Measurements from ENCODE around the gene OR52E5.

Gene OR52E5

DNA sequence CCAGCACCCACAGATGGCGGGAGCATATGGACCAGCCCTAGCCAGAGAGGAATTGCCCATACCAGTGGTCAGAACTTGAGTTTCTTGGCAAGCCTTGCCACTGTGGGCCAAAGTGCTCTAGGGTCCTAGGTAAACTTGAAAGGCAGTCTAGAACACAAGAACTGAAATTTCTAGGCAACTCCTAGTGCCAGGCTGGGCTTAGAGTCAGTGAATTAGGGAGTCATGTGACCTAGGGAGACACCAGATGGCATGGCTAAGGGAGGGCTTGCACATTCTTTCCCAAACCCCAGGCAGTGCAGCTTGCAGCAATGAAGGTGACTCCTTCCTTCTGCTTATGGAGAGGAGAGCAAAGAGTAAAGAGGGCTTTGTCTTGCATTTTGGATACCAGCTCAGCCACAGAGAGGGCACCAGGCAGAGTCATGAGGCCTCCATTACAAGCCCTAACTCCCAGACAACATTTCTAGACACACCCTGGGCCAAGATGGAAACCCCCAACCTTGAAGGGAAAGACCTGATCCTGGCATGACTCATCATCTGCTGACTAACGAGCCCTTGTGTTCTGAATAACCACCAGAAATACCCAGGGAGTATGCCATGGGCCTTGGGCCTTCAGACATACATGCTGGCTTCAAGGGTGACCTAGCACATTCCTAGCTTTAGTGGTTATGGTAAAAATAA lies 29.9 kb downstream of the OR52E5 start:
- Histone ChIP-seq H3K27me3 (ENCODE audit: insufficient read depth, poor library complexity, severe bottlenecking) (no peaks in the 10 kb centered on the region), H3K27ac (replicated peaks) (no peak overlapping the region), H3K4me3 (replicated peaks; ENCODE audit: insufficient read depth, low read length) (no peak overlapping the region)
- no peak for DNase-seq (ENCODE audit: low read depth in 1 of 2, low spot score in 1 of 2)
- TF ChIP-seq GABPA (IDR thresholded peaks at IDR 0.05; ENCODE audit: low read depth) (no peak), POLR2AphosphoS5 (IDR thresholded peaks at IDR 0.05; ENCODE audit: low read depth) (no peak), SPI1 (IDR thresholded peaks at IDR 0.05; ENCODE audit: borderline replicate concordance, low read depth) (no peak)
- TF ChIP-seq, protein P1, sequence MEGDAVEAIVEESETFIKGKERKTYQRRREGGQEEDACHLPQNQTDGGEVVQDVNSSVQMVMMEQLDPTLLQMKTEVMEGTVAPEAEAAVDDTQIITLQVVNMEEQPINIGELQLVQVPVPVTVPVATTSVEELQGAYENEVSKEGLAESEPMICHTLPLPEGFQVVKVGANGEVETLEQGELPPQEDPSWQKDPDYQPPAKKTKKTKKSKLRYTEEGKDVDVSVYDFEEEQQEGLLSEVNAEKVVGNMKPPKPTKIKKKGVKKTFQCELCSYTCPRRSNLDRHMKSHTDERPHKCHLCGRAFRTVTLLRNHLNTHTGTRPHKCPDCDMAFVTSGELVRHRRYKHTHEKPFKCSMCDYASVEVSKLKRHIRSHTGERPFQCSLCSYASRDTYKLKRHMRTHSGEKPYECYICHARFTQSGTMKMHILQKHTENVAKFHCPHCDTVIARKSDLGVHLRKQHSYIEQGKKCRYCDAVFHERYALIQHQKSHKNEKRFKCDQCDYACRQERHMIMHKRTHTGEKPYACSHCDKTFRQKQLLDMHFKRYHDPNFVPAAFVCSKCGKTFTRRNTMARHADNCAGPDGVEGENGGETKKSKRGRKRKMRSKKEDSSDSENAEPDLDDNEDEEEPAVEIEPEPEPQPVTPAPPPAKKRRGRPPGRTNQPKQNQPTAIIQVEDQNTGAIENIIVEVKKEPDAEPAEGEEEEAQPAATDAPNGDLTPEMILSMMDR (IDR thresholded peaks at IDR 0.05; ENCODE audit: insufficient read depth, low read length): no peak
- TF ChIP-seq, protein P2, sequence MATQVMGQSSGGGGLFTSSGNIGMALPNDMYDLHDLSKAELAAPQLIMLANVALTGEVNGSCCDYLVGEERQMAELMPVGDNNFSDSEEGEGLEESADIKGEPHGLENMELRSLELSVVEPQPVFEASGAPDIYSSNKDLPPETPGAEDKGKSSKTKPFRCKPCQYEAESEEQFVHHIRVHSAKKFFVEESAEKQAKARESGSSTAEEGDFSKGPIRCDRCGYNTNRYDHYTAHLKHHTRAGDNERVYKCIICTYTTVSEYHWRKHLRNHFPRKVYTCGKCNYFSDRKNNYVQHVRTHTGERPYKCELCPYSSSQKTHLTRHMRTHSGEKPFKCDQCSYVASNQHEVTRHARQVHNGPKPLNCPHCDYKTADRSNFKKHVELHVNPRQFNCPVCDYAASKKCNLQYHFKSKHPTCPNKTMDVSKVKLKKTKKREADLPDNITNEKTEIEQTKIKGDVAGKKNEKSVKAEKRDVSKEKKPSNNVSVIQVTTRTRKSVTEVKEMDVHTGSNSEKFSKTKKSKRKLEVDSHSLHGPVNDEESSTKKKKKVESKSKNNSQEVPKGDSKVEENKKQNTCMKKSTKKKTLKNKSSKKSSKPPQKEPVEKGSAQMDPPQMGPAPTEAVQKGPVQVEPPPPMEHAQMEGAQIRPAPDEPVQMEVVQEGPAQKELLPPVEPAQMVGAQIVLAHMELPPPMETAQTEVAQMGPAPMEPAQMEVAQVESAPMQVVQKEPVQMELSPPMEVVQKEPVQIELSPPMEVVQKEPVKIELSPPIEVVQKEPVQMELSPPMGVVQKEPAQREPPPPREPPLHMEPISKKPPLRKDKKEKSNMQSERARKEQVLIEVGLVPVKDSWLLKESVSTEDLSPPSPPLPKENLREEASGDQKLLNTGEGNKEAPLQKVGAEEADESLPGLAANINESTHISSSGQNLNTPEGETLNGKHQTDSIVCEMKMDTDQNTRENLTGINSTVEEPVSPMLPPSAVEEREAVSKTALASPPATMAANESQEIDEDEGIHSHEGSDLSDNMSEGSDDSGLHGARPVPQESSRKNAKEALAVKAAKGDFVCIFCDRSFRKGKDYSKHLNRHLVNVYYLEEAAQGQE (IDR thresholded peaks at IDR 0.05; ENCODE audit: insufficient replicate concordance, low read depth): no peak

DNA sequence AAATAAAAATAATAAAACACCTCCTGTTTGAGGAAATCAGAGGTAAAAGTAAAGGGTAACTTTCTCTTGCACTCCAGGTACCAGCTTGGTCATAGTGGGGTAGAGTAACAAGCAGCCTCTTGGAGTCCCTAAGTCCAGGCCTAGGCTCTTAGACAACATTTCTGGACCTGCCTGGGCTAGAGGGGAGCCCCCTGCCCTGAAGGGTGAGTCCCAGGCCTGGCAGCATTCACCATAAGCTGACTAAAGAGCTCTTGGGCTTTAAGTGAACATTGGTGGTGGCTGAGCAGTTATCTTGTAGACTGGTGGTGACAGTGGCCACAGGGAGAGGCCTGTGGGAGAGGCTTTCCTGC lies 30.4 kb downstream of the OR52E5 start:
- TF ChIP-seq POLR2AphosphoS5 (IDR thresholded peaks at IDR 0.05; ENCODE audit: low read depth) (no peak), GABPA (IDR thresholded peaks at IDR 0.05; ENCODE audit: low read depth) (no peak), SPI1 (IDR thresholded peaks at IDR 0.05; ENCODE audit: borderline replicate concordance, low read depth) (no peak)
- TF ChIP-seq, protein P1 (IDR thresholded peaks at IDR 0.05; ENCODE audit: insufficient read depth, low read length): no peak
- TF ChIP-seq, protein P2 (IDR thresholded peaks at IDR 0.05; ENCODE audit: insufficient replicate concordance, low read depth): no peak
- no peak for DNase-seq (ENCODE audit: low read depth in 1 of 2, low spot score in 1 of 2)
- no peaks in the 10 kb centered on the region for H3K27me3 ChIP-seq (ENCODE audit: insufficient read depth, poor library complexity, severe bottlenecking)
- H3K4me3 ChIP-seq (replicated peaks; ENCODE audit: insufficient read depth, low read length): no peak overlapping the region
- H3K27ac ChIP-seq (replicated peaks): no peak overlapping the region

DNA sequence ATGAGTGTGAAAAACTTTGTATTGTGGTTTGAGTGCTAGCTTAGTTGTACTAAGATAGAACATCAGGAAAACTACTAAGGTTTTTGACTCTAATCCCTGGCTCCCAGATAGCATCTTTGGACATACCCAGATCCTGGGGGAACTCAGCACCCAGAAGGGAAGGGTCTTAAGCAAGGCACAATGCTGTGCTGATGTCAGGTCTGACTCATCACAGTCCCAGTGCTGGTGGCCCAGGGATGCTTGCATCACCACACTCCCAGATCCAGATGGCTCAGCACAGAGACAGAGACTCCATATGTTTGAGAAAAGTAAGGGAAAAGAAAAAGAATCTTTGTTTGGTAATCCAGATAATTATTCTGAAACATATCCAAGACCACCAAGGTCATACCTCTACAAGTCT lies 30.8 kb downstream of the OR52E5 start:
- TF ChIP-seq GABPA (IDR thresholded peaks at IDR 0.05; ENCODE audit: low read depth): no peak
- no peak for TF ChIP-seq SPI1 (IDR thresholded peaks at IDR 0.05; ENCODE audit: borderline replicate concordance, low read depth)
- TF ChIP-seq POLR2AphosphoS5 (IDR thresholded peaks at IDR 0.05; ENCODE audit: low read depth): no peak
- TF ChIP-seq, protein P2 (IDR thresholded peaks at IDR 0.05; ENCODE audit: insufficient replicate concordance, low read depth): no peak
- TF ChIP-seq, protein P1 (IDR thresholded peaks at IDR 0.05; ENCODE audit: insufficient read depth, low read length): no peak
- Histone ChIP-seq H3K27ac (replicated peaks) (no peak overlapping the region), H3K27me3 (ENCODE audit: insufficient read depth, poor library complexity, severe bottlenecking) (no peaks in the 10 kb centered on the region), H3K4me3 (replicated peaks; ENCODE audit: insufficient read depth, low read length) (no peak overlapping the region)
- no peak for DNase-seq (ENCODE audit: low read depth in 1 of 2, low spot score in 1 of 2)

Data from HL-60 (cell line).